Coronary artery (tissue), 2 donors: ENCODE results near the gene WDFY2.

ENCODE experiments used
- DNase-seq: peaks from one replicate; pipeline ENCODE4 v3.0.0-alpha.2; 2017; ENCODE audit warnings: low spot score
- H3K27ac ChIP-seq, 2 donors: fragments of 200-600 bp; sonication (generic); one replicate each; pipeline ENCODE4 v1.5.1; 2016 to 2019
- H3K4me3 ChIP-seq: fragments of 200-600 bp; sonication (generic); 2 replicates; pipeline ENCODE4 v1.5.1; 2016; ENCODE audit warnings: mild to moderate bottlenecking, moderate library complexity
- CTCF ChIP-seq: fragments of 200-600 bp; sonication (generic); IDR thresholded peaks from one replicate; pipeline ENCODE4 v1.5.1; 2019; ENCODE audit warnings: antibody characterized with exemption

The WDFY2 gene

GRCh38 chr13:51601601-51602565, 17.6 kb downstream of the WDFY2 start:
- no peak for TF ChIP-seq CTCF
- no peak overlapping the region for H3K4me3 ChIP-seq
- no peak for DNase-seq
- no peak overlapping the region for H3K27ac ChIP-seq

- Histone ChIP-seq H3K4me3 (no peak overlapping the region), H3K27ac (no peak overlapping the region)
- no peak for DNase-seq
- no peak for TF ChIP-seq CTCF
Observed at GRCh38 chr13:51603716-51604115, 19.5 kb downstream of the WDFY2 start.

GRCh38 chr13:51605698-51606097, 21.4 kb downstream of the WDFY2 start:
- DNase-seq, result no peak
- no peak overlapping the region for H3K4me3 ChIP-seq
- no peak for TF ChIP-seq CTCF

GRCh38 chr13:51607165-51607564, 22.9 kb downstream of the WDFY2 start:
- H3K27ac ChIP-seq, result no peak overlapping the region
- DNase-seq, result no peak
- no peak overlapping the region for H3K4me3 ChIP-seq
- TF ChIP-seq CTCF, result no peak

More at GRCh38 chr13:51605698-51606097, 21.4 kb downstream of the WDFY2 start:
- no peak overlapping the region for H3K27ac ChIP-seq

GRCh38 chr13:51608857-51609406, 24.7 kb downstream of the WDFY2 start:
- Histone ChIP-seq H3K4me3 (no peak overlapping the region), H3K27ac (no peak overlapping the region)
- TF ChIP-seq CTCF, result no peak
- no peak for DNase-seq

GRCh38 chr13:51612867-51613266, 28.6 kb downstream of the WDFY2 start:
- Histone ChIP-seq H3K4me3 (no peak overlapping the region), H3K27ac (no peak overlapping the region)
- no peak for TF ChIP-seq CTCF
- DNase-seq, result no peak

- no peak for DNase-seq
- no peak overlapping the region for H3K27ac ChIP-seq
- no peak for TF ChIP-seq CTCF
- no peak overlapping the region for H3K4me3 ChIP-seq
Observed at GRCh38 chr13:51613535-51613934, 29.3 kb downstream of the WDFY2 start.
